Fibroblast of lung (primary cell): ENCODE measurements around the gene PDLIM3.

Experiments used
- CTCF ChIP-seq, 2 donors: IDR thresholded peaks in 1 of 2; conservative IDR thresholded peaks in 1 of 2; 1 replicate in 1 of 2; 2 replicates in 1 of 2; pipeline ENCODE4 v1.5.1; 2011 to 2012; ENCODE audit warnings: low read length in 2 of 2, control low read depth in 1 of 2, inconsistent platforms in 1 of 2, low read depth in 1 of 2, mild to moderate bottlenecking in 1 of 2
- EZH2 ChIP-seq: IDR thresholded peaks from 2 replicates; pipeline ENCODE4 v1.5.1; 2012; ENCODE audit warnings: low read length, control low read depth, mild to moderate bottlenecking; ENCODE audit errors: missing control alignments

GRCh38 chr4:185570727-185571126 is 35.4 kb upstream of the PDLIM3 start:
- TF ChIP-seq EZH2, result no peak
- no peak for TF ChIP-seq CTCF (conservative IDR thresholded peaks at IDR 0.05 in 1 of 2, IDR thresholded peaks at IDR 0.05 in 1 of 2; ENCODE audit: low read depth in 1 of 2, low read length in 2 of 2)
